UCSD-AML1 (cell line): Measurements from ENCODE around the gene NT5DC2.
"Not testable (repeated sequence)": the region's sequence is repeated elsewhere in the genome, so short reads cannot be mapped to it uniquely, and the experiment has no call there.

Experiments
- DNase-seq: peaks from one replicate; lab custom pipeline; 2025; ENCODE audit not compliant: unreplicated experiment; lab: John Stamatoyannopoulos, UW

The NT5DC2 gene

GRCh38 chr3:52537726-52538421 lies 4.2 kb upstream of the NT5DC2 start:
- no peak for DNase-seq

- no peak for DNase-seq
Observed at GRCh38 chr3:52537165-52537620, 3.5 kb upstream of the NT5DC2 start.

- DNase-seq, result peak; percentile 99
Observed at GRCh38 chr3:52536369-52537164, 2.9 kb upstream of the NT5DC2 start, which contains the start of gene UQCC5. TSS of gene UQCC5 (plus strand) at chr3:52536605. CDS start at chr3:52536756, 151 bp downstream.

GRCh38 chr3:52536112-52536368 lies 2.4 kb upstream of the NT5DC2 start:
- DNase-seq, result no peak

GRCh38 chr3:52535411-52536111 lies 1.9 kb upstream of the NT5DC2 start:
- DNase-seq, result no peak

- no peak for DNase-seq
Observed at GRCh38 chr3:52534281-52535183, 875 bp upstream of the NT5DC2 start.

GRCh38 chr3:52532838-52533622 lies 627 bp downstream of the NT5DC2 start:
- no peak for DNase-seq

- DNase-seq, result peak; percentile 51
Observed at GRCh38 chr3:52532517-52532837, 1.2 kb downstream of the NT5DC2 start.

- DNase-seq, result no peak
Observed at GRCh38 chr3:52531860-52532516, 1.7 kb downstream of the NT5DC2 start.

- DNase-seq, result no peak
Observed at GRCh38 chr3:52530918-52531826, 2.5 kb downstream of the NT5DC2 start.

GRCh38 chr3:52529376-52530333 lies 4.0 kb downstream of the NT5DC2 start:
- DNase-seq, result no peak

- DNase-seq, result no peak
Observed at GRCh38 chr3:52528586-52529375, 4.9 kb downstream of the NT5DC2 start.

GRCh38 chr3:52527732-52528585 lies 5.7 kb downstream of the NT5DC2 start:
- no peak for DNase-seq

GRCh38 chr3:52527039-52527731 lies 6.5 kb downstream of the NT5DC2 start:
- DNase-seq, result no peak

GRCh38 chr3:52526671-52527038 lies 7.0 kb downstream of the NT5DC2 start:
- not testable (repeated sequence) for DNase-seq
